BJ (cell line): ENCODE measurements around the gene INSM2. TPM values are rescaled to one million over a fixed set of nuclear protein-coding genes. Genes with fewer than 3 reads are reported as not detected.

ENCODE experiments used
- CTCF ChIA-PET: fragments of 350-600 bp; formaldehyde crosslinking; extraction: SDS; loops from one replicate; lab custom pipeline; 2021; ENCODE audit warnings: antibody characterized with exemption, inconsistent platforms; lab: Yijun Ruan, JAX
- POLR2A ChIA-PET: fragments of 300-600 bp; sonication (Branson Sonifier 250); formaldehyde crosslinking; extraction: SDS; loops from one replicate; lab custom pipeline; 2021; ENCODE audit warnings: antibody characterized with exemption; lab: Charles Lee
- DNase-seq: peaks from one replicate; pipeline ENCODE4 v3.0.0-alpha.2; 2011; ENCODE audit warnings: low read depth
- H3K27me3 ChIP-seq: 2 replicates; pipeline ENCODE4 v1.6.0; 2011; ENCODE audit warnings: low read length; ENCODE audit not compliant: control insufficient read depth, insufficient read depth
- H3K36me3 ChIP-seq: 2 replicates; pipeline ENCODE4 v1.5.1; 2011; ENCODE audit warnings: low read length; ENCODE audit not compliant: control insufficient read depth, insufficient read depth
- H3K4me3 ChIP-seq: 2 replicates; pipeline ENCODE4 v1.5.1; 2011; ENCODE audit warnings: low read depth, mild to moderate bottlenecking, control low read depth, low read length
- polyA plus RNA-seq: library from polyadenylated mRNA; depleted of rRNA; stranded (reverse); fragments of >200 nt; gene quantifications from 2 replicates; pipeline ENCODE4 v1.2.3, GENCODE V29; 2011
- TF ChIP-seq, protein P1 (sequence below): IDR thresholded peaks from 2 replicates; pipeline ENCODE4 v1.5.1; 2011; ENCODE audit warnings: low read depth, mild to moderate bottlenecking, control low read depth, inconsistent platforms, low read length, moderate library complexity; ENCODE audit not compliant: insufficient read depth

The INSM2 gene
- polyA plus RNA-seq, 1 experiment = not detected

DNA sequence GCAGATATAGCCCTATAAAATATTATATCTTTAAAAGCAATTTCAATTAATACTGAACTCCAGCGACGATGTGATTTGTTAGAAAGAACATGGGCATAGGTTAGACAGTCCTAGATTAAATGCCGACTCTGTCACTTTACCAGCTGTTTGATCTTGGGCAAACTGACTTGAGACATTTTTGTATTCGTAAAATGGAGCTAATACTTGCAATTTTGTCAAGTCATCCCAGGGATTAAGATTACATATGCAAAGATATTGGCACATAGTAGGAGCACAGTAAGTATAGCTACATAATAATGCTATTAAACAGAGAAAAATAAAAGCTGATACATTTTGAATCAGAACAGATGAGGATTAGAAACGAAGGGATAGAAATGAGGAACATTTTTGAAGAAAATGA lies 9.0 kb downstream of the INSM2 start:
- H3K36me3 ChIP-seq = no peaks in the 10 kb centered on the region
- TF ChIP-seq, protein P1, sequence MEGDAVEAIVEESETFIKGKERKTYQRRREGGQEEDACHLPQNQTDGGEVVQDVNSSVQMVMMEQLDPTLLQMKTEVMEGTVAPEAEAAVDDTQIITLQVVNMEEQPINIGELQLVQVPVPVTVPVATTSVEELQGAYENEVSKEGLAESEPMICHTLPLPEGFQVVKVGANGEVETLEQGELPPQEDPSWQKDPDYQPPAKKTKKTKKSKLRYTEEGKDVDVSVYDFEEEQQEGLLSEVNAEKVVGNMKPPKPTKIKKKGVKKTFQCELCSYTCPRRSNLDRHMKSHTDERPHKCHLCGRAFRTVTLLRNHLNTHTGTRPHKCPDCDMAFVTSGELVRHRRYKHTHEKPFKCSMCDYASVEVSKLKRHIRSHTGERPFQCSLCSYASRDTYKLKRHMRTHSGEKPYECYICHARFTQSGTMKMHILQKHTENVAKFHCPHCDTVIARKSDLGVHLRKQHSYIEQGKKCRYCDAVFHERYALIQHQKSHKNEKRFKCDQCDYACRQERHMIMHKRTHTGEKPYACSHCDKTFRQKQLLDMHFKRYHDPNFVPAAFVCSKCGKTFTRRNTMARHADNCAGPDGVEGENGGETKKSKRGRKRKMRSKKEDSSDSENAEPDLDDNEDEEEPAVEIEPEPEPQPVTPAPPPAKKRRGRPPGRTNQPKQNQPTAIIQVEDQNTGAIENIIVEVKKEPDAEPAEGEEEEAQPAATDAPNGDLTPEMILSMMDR = no peak
- H3K27me3 ChIP-seq = no peaks in the 10 kb centered on the region
- DNase-seq = no peak
- ChIA-PET POLR2A (no interaction called here), CTCF (no interaction called here)
- no peak overlapping the region for H3K4me3 ChIP-seq

DNA sequence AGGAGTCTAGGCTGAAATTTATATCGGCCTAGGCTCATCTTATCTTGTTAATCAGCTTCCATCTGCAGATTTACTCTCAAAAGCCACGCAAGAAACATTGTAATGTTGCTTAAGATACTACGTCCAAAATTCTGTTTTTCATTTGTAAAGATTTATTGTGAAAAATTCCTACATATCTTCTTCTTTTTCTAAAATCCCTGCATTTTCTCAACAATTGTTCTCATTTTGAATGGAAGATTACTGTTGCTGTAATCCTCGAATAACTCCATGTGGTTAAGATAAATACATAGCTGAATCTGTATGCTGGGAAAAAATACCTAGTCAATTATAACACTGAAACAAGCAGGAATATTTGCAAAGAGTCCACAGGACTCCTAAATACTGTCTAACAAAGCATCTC lies 15.6 kb downstream of the INSM2 start:
- no peaks in the 10 kb centered on the region for H3K36me3 ChIP-seq
- no peak for DNase-seq
- H3K4me3 ChIP-seq = no peak overlapping the region
- CTCF ChIA-PET = no interaction called here
- no peaks in the 10 kb centered on the region for H3K27me3 ChIP-seq
- POLR2A ChIA-PET = no interaction called here
- TF ChIP-seq, protein P1 = no peak

DNA sequence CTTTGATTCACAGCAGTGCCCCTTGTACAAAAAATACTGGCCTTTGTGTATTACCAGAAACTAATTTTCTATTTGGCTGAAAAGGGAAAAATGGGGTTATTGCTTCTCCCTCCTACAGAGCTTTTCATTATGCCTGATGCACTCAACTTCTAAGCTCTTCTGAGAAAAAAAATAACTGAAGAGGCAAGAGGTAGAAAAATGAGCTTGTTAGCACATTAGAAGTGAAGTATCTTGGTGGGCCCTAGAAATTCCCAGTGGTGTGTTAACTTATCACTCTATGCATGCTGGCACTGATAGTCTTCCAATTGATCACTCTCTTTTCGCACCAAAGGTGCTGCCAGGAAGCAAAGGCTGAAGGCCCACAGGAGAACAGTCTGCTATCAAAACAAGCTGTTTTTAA lies 17.1 kb downstream of the INSM2 start:
- ChIA-PET CTCF (no interaction called here), POLR2A (no interaction called here)
- Histone ChIP-seq H3K27me3 (no peaks in the 10 kb centered on the region), H3K4me3 (no peak overlapping the region), H3K36me3 (no peaks in the 10 kb centered on the region)
- no peak for DNase-seq
- TF ChIP-seq, protein P1 = no peak

DNA sequence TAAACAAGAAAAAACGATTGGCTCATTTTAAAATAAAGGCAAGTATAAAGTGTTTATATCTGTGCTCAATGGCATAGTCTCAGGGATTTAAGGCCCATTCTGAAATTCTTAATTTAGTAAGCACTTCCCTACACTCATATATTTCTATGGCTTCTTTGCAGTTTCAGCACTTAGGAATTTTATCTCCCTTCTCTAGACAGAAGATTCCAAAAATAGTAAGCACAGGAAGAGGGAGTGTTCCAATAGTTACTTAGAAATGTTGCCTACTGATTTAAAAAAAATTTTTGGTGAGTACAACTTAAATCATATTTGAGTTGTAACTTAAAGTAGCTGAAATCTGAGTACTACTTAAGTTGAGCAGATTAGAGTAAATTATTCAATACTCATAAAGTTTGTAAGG lies 19.8 kb downstream of the INSM2 start:
- Histone ChIP-seq H3K27me3 (no peaks in the 10 kb centered on the region), H3K36me3 (no peaks in the 10 kb centered on the region), H3K4me3 (no peak overlapping the region)
- peak; percentile 26 for DNase-seq
- CTCF ChIA-PET = no interaction called here
- TF ChIP-seq, protein P1 = no peak
- POLR2A ChIA-PET = no interaction called here

DNA sequence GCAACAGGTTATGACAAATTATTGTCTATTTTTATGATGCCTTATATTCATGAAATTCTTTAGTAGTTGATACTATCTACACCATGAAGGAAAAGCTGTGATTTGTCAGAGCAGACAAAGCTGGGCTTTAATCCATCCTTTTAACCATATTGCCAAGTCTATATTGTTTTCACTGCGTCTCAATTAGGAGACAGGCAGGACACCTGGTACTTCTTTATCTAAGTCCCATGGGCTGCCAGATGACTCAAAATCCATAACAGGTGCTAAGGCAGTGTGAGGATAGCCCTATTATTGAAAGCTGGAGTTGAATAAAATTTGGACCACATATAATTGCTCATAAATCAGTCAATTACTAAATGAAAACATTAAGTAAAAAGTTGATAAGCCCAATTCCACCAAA lies 22.6 kb downstream of the INSM2 start:
- ChIA-PET POLR2A (no interaction called here), CTCF (no interaction called here)
- DNase-seq = no peak
- Histone ChIP-seq H3K36me3 (no peaks in the 10 kb centered on the region), H3K4me3 (no peak overlapping the region), H3K27me3 (no peaks in the 10 kb centered on the region)
- TF ChIP-seq, protein P1 = no peak
